HepG2 (cell line): ENCODE results near the gene ID3. TPM values are rescaled to one million over a fixed set of nuclear protein-coding genes. Genes with fewer than 3 reads are reported as not detected.

ENCODE experiments used
- ASH2L ChIP-seq: fragments of 300-600, 200-600 bp; sonication (generic); IDR thresholded peaks from 2 replicates; pipeline ENCODE4 v1.7.0; 2017; ENCODE audit warnings: low read depth, mild to moderate bottlenecking, moderate library complexity, mixed read lengths, low read length; ENCODE audit not compliant: insufficient read length
- CBFB ChIP-seq: sonication (generic); formaldehyde crosslinking; IDR thresholded peaks from 2 replicates; pipeline ENCODE4 v1.4.0; 2020; ENCODE audit warnings: missing genetic modification reagents
- CCAR2 ChIP-seq: fragments of 200-400 bp; formaldehyde crosslinking; optimal IDR thresholded peaks from 2 replicates; pipeline ENCODE3; 2018; ENCODE audit warnings: low read depth, mild to moderate bottlenecking, low read length, moderate library complexity
- CEBPZ ChIP-seq: IDR thresholded peaks from 2 replicates; pipeline ENCODE4 v1.6.1; 2012; ENCODE audit warnings: low read length, improper control_type of control experiment
- E2F1 ChIP-seq: sonication (generic); formaldehyde crosslinking; IDR thresholded peaks from 2 replicates; pipeline ENCODE4 v1.5.0; 2020; ENCODE audit warnings: missing genetic modification reagents
- ETS1 ChIP-seq: sonication (generic); formaldehyde crosslinking; IDR thresholded peaks from 2 replicates; pipeline ENCODE4 v1.4.0; 2020; ENCODE audit warnings: missing genetic modification reagents
- GLI4 ChIP-seq: sonication (generic); formaldehyde crosslinking; IDR thresholded peaks from 2 replicates; pipeline ENCODE4 v1.5.1; 2020; ENCODE audit warnings: missing genetic modification reagents, mild to moderate bottlenecking, moderate library complexity, borderline replicate concordance
- ISL2 ChIP-seq: sonication (generic); formaldehyde crosslinking; IDR thresholded peaks from 2 replicates; pipeline ENCODE4 v1.5.0; 2020; ENCODE audit warnings: missing genetic modification reagents
- JARID2 ChIP-seq: sonication (generic); formaldehyde crosslinking; IDR thresholded peaks from 2 replicates; pipeline ENCODE4 v1.8.1; 2023; ENCODE audit warnings: missing genetic modification reagents, inconsistent platforms; ENCODE audit not compliant: insufficient replicate concordance
- JUNB ChIP-seq: sonication (generic); formaldehyde crosslinking; IDR thresholded peaks from 2 replicates; pipeline ENCODE4 v1.8.0; 2022; ENCODE audit warnings: missing genetic modification reagents, mild to moderate bottlenecking, borderline replicate concordance
- KLF15 ChIP-seq: sonication (generic); formaldehyde crosslinking; IDR thresholded peaks from 2 replicates; pipeline ENCODE4 v1.8.1; 2023; ENCODE audit warnings: borderline replicate concordance, mild to moderate bottlenecking, inconsistent platforms, missing genetic modification reagents, mixed read lengths
- PBX3 ChIP-seq: sonication (generic); formaldehyde crosslinking; IDR thresholded peaks from 2 replicates; pipeline ENCODE4 v1.8.1; 2023; ENCODE audit warnings: missing genetic modification reagents, inconsistent platforms, borderline replicate concordance
- POGZ ChIP-seq: sonication (generic); formaldehyde crosslinking; IDR thresholded peaks from 2 replicates; pipeline ENCODE4 v1.4.0; 2020; ENCODE audit warnings: mild to moderate bottlenecking, missing genetic modification reagents
- ZFYVE20 ChIP-seq: sonication (generic); formaldehyde crosslinking; IDR thresholded peaks from 2 replicates; pipeline ENCODE4 v1.8.0; 2023; ENCODE audit warnings: low read depth, mild to moderate bottlenecking, moderate library complexity, missing genetic modification reagents, borderline replicate concordance
- ZNF296 ChIP-seq: sonication (generic); formaldehyde crosslinking; conservative IDR thresholded peaks from 2 replicates; pipeline ENCODE4 v1.5.0; 2020; ENCODE audit warnings: mild to moderate bottlenecking, missing genetic modification reagents
- ZNF660 ChIP-seq: sonication (generic); formaldehyde crosslinking; IDR thresholded peaks from 2 replicates; pipeline ENCODE4 v1.5.1; 2020; ENCODE audit warnings: mild to moderate bottlenecking, low read depth, missing genetic modification reagents, borderline replicate concordance
- ZNF749 ChIP-seq: sonication (generic); formaldehyde crosslinking; IDR thresholded peaks from 2 replicates; pipeline ENCODE4 v1.8.0; 2022; ENCODE audit warnings: mild to moderate bottlenecking, missing genetic modification reagents, moderate library complexity, borderline replicate concordance
- ZNF773 ChIP-seq: sonication (generic); formaldehyde crosslinking; IDR thresholded peaks from 2 replicates; pipeline ENCODE4 v1.4.0; 2020; ENCODE audit warnings: missing genetic modification reagents, borderline replicate concordance
- ZSCAN30 ChIP-seq: sonication (generic); formaldehyde crosslinking; IDR thresholded peaks from 2 replicates; pipeline ENCODE4 v1.5.0; 2020; ENCODE audit warnings: mild to moderate bottlenecking, missing genetic modification reagents
- polyA plus RNA-seq, 8 experiments: library from polyadenylated mRNA; depleted of rRNA in 3 of 8; stranded (reverse) in 7 of 8; unstranded in 1 of 8; fragments of >200 nt; fragmentation: Illumina TruSeq in 4 of 8; extraction: Trizol in 4 of 8; gene quantifications; 2 replicates each; pipeline versions ENCODE4 v1.2.1 to v1.2.3, GENCODE V29; 2011 to 2016; ENCODE audit warnings: low read depth in 4 of 8, missing spikeins in 1 of 8, mixed read lengths in 1 of 8; ENCODE audit not compliant: insufficient read depth in 1 of 8
- total RNA-seq, 5 experiments: library from RNA; depleted of rRNA; stranded (reverse); fragments of >200 nt; fragmentation: Illumina TruSeq; extraction: Trizol; gene quantifications; 2 replicates each; pipeline ENCODE4 v1.2.3, GENCODE V29; 2016; ENCODE audit warnings: low read depth in 1 of 5

The ID3 gene
- total and polyA plus RNA-seq, 2 of the 13 experiments (the other 11 are each of a cell fraction or from before 2014, with no cell fraction given), result 64.8 to 115 TPM

GRCh38 chr1:23558140-23558871 lies 995 bp downstream of the ID3 start (continued):
- TF ChIP-seq PBX3 (CRISPR knock-in tag), result no peak
- TF ChIP-seq POGZ (CRISPR knock-in tag), result peak; percentile 56; the same call in 1 of the 2 replicates
- 0 out of 2 replicates have a peak, but pooled peaks have one; percentile 27 for TF ChIP-seq ZNF749 (CRISPR knock-in tag)
- TF ChIP-seq JUNB (CRISPR knock-in tag), result no peak
- no peak for TF ChIP-seq ZSCAN30
- peak; percentile 44 for TF ChIP-seq ASH2L
- TF ChIP-seq ZNF660 (CRISPR knock-in tag), result no peak
- TF ChIP-seq E2F1, result peak; percentile 84
- TF ChIP-seq ISL2 (CRISPR knock-in tag), result peak; percentile 78
- no peak for TF ChIP-seq CCAR2
- peak; percentile 52; the same call in 1 of the 2 replicates for TF ChIP-seq CBFB (CRISPR knock-in tag)
- TF ChIP-seq JARID2 (CRISPR knock-in tag), result no peak
- TF ChIP-seq CEBPZ, result no peak
- TF ChIP-seq ZFYVE20 (CRISPR knock-in tag), result no peak
- TF ChIP-seq GLI4, result peak; percentile 80; the same call in 1 of the 2 replicates
- TF ChIP-seq ZNF296, result no peak
- TF ChIP-seq ZNF773, result 0 out of 2 replicates have a peak, but pooled peaks have one; percentile 63
- no peak for TF ChIP-seq ETS1 (CRISPR knock-in tag)
- TF ChIP-seq KLF15 (CRISPR knock-in tag), result no peak
